Esophagus squamous epithelium (tissue), 4 donors: ENCODE measurements around the gene CELA2B.

ENCODE experiments used
- POLR2A ChIP-seq, 4 donors: fragments of 450-650 bp; IDR thresholded peaks; one replicate each; pipeline ENCODE4 v1.6.1; 2017; ENCODE audit warnings: antibody characterized with exemption in 4 of 4, mild to moderate bottlenecking in 4 of 4, moderate library complexity in 3 of 4
- TF ChIP-seq, protein P1 (sequence below), 6 experiments: fragments of 450-650 bp in 4 of 6; fragments of 200-600 bp in 2 of 6; sonication (generic) in 2 of 6; IDR thresholded peaks; one replicate each; pipeline ENCODE4 v1.5.1; 2016 to 2019; ENCODE audit warnings: antibody characterized with exemption in 6 of 6, mild to moderate bottlenecking in 4 of 6, moderate library complexity in 4 of 6

DNA sequence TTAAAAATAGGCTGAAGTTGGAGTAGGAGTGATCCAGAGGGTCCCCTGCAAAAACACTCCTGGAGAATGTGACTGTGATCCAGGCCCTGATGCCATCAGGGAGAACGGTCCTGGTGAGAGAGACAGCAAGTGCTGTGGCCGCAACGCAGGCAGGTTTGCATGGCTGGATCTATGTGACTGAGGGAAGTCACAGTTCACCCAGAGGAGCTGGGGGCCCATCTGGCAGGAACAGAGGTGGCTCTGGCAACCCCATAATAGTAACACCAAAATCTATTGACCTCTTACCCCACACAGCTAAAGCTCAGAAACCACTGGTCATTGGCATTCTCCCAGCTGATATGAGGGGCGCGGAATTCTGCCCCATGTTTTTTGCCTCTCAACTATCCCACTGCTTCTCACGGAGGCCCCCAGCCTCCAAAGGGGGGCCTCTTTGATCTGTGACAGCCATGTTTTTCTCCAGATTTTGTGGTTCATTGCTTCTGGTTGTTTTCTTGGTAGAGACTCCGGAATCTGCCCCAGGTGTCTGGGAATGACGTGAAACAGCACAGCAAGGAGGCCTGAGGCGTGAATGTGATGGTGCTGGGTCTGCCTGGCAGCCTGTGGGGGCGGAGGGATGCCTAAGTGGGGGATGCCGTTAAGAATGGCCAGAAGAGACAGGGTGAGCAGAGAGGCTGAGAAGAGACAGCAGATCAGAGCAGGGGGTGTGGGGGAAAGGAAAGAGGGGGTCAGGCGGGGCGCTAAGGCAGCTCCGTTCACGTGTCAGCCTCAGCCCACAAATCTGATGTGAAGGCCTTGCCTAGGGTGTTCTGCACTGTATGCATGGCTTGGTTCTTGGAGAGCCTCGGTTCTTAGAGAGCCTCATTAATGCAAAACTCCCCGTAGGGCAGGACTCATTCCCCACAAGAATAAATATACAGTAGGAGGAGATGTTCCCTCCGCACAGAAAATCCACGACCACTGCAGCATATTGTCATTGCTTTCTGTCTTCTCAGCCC, 24.6 kb downstream of the CELA2B start:
- no peak for TF ChIP-seq POLR2A (IDR thresholded peaks at IDR 0.05)
- TF ChIP-seq, protein P1, sequence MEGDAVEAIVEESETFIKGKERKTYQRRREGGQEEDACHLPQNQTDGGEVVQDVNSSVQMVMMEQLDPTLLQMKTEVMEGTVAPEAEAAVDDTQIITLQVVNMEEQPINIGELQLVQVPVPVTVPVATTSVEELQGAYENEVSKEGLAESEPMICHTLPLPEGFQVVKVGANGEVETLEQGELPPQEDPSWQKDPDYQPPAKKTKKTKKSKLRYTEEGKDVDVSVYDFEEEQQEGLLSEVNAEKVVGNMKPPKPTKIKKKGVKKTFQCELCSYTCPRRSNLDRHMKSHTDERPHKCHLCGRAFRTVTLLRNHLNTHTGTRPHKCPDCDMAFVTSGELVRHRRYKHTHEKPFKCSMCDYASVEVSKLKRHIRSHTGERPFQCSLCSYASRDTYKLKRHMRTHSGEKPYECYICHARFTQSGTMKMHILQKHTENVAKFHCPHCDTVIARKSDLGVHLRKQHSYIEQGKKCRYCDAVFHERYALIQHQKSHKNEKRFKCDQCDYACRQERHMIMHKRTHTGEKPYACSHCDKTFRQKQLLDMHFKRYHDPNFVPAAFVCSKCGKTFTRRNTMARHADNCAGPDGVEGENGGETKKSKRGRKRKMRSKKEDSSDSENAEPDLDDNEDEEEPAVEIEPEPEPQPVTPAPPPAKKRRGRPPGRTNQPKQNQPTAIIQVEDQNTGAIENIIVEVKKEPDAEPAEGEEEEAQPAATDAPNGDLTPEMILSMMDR (IDR thresholded peaks at IDR 0.05), result no peak
